ENCODE data around the gene SGIP1.

DNA sequence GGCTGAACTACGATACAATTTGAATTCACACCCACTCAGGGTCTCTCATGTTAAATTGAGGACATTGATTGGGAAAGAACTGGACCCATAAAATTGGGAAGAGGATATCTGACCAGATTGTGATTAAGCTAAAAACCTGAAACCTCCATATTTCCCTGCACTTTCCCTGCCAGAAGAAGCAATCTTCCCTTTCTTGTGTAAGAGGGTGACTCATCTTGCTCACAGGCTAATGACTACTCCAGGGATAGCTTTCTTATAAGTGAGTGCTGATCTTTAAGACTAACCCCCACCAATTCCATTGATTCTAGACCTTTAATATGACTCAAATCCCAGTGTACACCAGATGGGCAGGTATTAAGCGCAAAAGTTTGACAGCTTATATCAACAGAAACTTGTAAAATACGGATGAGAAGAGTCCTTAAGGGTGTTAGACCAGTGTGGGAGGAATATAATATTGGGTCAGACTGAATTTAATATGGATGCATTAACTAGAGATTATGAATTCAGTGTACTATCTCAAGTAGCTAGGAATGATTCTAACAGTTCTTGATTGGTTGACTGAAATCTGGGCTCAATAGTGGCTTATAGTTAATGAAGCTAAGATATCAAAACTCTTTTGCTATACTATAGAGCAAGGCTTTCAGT, 12.1 kb upstream of the SGIP1 start:
- TF ChIP-seq, protein P1, sequence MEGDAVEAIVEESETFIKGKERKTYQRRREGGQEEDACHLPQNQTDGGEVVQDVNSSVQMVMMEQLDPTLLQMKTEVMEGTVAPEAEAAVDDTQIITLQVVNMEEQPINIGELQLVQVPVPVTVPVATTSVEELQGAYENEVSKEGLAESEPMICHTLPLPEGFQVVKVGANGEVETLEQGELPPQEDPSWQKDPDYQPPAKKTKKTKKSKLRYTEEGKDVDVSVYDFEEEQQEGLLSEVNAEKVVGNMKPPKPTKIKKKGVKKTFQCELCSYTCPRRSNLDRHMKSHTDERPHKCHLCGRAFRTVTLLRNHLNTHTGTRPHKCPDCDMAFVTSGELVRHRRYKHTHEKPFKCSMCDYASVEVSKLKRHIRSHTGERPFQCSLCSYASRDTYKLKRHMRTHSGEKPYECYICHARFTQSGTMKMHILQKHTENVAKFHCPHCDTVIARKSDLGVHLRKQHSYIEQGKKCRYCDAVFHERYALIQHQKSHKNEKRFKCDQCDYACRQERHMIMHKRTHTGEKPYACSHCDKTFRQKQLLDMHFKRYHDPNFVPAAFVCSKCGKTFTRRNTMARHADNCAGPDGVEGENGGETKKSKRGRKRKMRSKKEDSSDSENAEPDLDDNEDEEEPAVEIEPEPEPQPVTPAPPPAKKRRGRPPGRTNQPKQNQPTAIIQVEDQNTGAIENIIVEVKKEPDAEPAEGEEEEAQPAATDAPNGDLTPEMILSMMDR (IDR thresholded peaks at IDR 0.05; ENCODE audit: poor library complexity) = no peak
- TF ChIP-seq EZH2 (IDR thresholded peaks at IDR 0.05; ENCODE audit: borderline replicate concordance) = no peak

Data from hepatocyte (in vitro differentiated cells).